Measurements from ENCODE around the gene S100A12.

DNA sequence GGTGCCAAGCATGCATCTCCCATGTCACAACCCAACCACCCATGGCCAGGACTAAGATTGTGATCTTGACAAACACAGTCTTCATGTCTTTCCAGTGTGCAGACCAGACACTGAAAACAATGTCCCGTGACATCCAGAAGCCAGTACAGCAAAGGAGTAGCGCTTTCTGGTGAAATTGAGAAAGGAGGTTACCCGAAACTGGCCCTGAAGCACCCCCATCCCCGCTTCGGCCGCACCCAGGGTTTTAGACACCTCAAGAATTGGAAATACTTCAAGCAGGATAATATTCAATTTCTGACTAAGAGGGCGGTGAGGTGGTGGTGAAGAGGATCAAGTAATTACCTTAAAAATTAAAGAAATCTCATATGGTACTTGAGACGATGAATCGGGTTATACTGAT, 26.0 kb upstream of the S100A12 start:
- TF ChIP-seq, protein P1, sequence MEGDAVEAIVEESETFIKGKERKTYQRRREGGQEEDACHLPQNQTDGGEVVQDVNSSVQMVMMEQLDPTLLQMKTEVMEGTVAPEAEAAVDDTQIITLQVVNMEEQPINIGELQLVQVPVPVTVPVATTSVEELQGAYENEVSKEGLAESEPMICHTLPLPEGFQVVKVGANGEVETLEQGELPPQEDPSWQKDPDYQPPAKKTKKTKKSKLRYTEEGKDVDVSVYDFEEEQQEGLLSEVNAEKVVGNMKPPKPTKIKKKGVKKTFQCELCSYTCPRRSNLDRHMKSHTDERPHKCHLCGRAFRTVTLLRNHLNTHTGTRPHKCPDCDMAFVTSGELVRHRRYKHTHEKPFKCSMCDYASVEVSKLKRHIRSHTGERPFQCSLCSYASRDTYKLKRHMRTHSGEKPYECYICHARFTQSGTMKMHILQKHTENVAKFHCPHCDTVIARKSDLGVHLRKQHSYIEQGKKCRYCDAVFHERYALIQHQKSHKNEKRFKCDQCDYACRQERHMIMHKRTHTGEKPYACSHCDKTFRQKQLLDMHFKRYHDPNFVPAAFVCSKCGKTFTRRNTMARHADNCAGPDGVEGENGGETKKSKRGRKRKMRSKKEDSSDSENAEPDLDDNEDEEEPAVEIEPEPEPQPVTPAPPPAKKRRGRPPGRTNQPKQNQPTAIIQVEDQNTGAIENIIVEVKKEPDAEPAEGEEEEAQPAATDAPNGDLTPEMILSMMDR (IDR thresholded peaks at IDR 0.05) = no peak
- TF ChIP-seq SMC3 (IDR thresholded peaks at IDR 0.05; ENCODE audit: low read depth, low read length) (no peak), RCOR1 (IDR thresholded peaks at IDR 0.05; ENCODE audit: low read length) (no peak)
- TF ChIP-seq, protein P2, sequence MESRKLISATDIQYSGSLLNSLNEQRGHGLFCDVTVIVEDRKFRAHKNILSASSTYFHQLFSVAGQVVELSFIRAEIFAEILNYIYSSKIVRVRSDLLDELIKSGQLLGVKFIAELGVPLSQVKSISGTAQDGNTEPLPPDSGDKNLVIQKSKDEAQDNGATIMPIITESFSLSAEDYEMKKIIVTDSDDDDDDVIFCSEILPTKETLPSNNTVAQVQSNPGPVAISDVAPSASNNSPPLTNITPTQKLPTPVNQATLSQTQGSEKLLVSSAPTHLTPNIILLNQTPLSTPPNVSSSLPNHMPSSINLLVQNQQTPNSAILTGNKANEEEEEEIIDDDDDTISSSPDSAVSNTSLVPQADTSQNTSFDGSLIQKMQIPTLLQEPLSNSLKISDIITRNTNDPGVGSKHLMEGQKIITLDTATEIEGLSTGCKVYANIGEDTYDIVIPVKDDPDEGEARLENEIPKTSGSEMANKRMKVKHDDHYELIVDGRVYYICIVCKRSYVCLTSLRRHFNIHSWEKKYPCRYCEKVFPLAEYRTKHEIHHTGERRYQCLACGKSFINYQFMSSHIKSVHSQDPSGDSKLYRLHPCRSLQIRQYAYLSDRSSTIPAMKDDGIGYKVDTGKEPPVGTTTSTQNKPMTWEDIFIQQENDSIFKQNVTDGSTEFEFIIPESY (IDR thresholded peaks at IDR 0.05; ENCODE audit: borderline replicate concordance, low read depth) = no peak

Data from SK-N-SH (cell line).